Measurements from ENCODE around the gene IPO7.
"Not testable (repeated sequence)": the region's sequence is repeated elsewhere in the genome, so short reads cannot be mapped to it uniquely, and the experiment has no call there.

The IPO7 gene

DNA sequence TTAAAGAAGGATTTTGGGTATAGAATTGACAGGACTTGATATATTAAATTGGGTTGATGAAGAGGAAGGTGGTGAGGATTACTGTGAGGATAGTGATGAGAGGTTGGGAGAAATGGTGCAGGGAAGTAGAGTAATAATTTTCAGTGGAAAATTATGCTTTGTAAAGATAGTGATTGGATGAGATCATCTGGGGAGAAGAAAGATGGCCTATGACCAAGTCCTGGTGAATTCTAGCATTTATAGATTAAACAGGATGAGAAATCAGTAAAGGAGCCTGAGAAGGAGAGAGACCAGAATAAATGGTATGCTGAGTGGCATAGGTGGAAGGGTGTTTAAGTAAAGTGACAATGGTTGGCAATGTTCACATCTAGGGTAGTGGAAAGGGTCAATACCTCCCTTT, 15.0 kb downstream of the IPO7 start:
- DNase-seq: no peak

DNA sequence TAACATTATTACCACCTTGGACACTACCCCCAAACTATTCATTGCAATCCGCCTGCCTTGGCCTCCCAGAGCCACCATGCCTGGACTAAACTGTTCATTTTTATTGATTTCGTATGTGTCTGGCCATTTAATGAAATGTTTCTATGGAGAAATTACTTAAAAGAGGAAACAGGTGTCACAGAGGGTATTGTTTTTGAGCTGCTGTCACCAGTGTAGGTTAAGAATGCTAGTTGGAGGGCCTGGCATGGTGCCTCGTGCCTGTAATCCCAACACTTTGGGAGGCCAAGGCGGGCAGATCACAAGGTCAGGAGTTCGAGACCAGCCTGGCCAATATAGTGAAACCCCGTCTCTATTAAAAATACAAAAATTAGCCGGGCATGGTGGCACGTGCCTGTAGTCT, 17.4 kb downstream of the IPO7 start:
- not testable (repeated sequence) for DNase-seq

DNA sequence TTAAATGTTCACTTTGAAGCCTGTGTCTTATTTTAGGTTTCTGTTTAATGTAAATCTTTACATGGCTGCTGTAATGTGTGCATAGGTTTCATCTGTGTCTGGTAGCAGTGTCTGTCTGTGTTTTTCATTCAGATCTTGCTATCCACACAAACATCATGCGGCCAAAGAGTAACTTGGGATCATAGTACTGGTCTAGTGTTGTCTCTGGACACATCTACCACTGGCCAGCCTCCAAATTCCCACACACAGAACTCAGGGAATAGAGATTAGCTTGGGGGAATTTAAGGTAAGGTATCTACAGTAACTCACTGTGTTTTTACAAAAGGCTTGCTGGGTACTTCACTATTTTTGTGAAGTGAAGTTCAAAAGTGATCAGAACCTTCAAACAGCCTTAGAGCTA, 44.3 kb downstream of the IPO7 start:
- no peak for DNase-seq

DNA sequence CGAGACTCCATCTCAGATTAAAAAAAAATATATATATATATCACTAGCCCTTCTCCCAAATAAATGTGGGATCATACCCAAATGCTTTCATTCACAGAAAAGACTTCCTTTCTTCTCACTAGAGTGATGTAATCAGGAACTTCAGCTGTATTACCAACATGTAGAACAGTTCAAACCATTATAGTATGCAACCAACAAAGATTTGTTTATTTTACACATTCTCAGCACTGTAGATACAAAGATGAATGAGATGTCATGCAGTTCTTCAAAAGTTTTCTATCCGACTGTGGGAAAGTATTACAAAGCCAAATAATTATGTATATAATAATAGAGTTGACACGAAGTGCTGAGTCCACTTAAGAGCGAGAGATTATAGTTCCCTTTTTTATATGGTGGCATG, 54.2 kb downstream of the IPO7 start:
- DNase-seq: peak in 2 of 4 experiments; percentile 21 to 24

DNA sequence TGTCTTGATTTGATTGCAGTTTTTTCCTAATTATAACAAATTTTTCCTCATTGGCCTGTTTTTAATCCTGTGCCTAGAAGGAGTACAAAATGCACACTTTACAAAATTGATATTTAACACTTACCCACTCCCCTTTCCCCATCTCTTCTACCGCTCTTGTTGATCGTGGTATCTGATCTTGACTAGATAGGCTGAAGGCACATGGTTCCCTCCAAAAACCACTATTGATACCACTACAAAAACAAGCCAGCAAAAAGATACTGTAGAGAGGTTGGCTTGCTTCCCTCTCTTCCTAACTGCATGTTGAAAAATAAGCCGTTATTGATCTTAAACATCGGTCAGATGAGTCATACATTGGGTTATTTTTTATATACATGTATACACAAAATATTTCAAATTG, 61.8 kb downstream of the IPO7 start:
- no peak for DNase-seq

DNA sequence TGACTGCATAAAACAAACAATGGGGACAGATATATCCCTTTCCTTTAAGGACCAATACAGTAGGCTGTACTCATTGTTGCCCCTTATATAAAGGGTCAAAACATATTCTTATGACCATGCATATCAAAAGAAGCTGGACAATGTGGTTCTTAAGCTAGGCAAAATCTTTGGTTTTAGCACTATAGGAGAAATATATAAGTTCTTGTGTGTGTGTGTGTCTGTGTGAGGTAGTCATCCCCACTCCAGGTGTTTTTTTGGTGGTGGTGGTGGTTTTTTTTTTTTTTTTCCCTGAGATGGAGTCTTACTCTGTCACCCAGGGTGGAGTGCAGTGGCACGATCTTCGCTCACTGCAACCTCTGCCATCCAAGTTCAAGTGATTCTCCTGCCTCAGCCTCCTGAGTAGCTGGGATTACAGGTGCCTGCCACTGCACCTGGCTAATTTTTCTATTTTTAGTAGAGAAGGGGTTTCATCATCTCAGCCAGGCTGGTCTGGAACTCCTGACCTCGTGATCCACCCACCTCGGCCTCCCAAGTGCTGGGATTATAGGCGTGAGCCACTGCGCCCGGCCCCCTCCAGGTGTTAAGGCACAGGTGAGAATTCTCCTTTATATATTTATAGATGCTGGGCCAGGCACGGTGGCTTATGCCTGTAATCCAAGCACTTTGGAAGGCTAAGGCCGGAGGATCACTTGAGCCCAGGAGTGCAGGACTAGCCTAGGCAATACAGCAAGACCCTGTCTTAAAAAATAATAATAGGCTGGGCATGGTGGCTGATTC, 64.3 kb downstream of the IPO7 start:
- no peak for DNase-seq

DNA sequence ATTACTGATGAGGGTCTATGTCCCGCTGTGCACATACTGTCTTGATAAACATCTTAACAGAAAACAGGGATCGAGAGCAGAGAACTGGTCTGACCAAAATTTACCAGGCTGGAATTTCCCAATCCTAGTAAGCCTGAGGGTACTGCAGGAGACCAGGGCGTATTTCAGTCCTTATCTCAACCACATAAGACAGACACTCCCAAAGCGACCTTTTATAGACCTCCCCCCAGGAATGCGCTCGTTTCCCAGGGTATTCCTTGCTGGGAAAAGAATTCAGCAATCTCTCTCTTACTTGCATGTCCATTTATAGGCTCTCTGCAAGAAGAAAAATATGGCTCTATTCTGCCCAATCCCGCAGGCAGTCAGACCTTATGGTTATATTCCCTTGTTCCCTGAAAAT, 67.6 kb downstream of the IPO7 start:
- DNase-seq: not testable (repeated sequence)

DNA sequence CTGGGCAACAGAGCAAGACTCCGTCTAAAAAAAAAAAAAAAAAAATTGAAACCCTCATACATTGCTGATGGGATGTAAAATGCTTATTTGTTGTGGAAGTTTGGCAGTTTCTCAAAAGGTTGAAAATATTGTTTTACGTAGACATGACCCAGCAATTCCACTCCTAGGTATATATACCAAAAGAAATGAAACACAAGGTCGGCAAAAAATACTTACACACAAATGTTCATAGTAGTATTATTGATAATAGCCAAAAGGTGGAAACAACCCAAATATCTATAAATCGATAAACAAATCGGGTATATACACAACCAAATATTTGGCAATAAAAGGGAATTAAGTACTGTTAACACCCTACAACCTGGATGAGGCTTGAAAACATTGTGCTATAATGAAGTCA, 71.3 kb downstream of the IPO7 start:
- DNase-seq: no peak

DNA sequence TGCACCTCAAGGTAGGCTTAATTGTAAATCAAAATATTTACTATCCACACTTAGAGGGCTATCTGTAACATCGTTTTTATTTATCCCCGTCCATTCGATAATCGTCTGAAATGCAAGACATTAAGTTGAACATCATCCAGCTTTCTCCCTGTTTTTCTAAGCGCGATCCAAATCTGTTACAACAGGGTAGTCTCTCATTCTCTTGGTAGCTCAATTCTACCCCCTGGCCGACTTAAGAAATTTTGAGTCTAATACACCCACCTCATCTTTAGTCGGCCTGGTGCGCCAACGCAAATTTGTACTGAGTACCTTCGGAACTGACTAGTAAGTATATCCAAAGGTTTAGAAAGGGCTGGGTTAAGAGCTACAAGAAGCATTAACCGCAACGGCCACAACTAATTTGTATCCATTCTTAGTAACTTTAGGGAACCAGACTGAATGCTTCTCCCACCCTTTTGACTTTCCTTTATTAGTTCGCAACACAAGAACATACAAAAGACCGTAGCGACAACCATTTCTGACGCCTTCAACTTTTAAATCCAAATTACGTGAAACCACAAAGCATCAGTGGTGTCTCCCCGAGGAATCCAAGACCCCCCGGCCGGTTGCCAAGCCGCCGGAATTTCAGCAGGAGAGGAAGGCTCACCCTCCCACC, 75.3 kb downstream of the IPO7 start:
- DNase-seq: peak; percentile 63 to 78 (median 72)

DNA sequence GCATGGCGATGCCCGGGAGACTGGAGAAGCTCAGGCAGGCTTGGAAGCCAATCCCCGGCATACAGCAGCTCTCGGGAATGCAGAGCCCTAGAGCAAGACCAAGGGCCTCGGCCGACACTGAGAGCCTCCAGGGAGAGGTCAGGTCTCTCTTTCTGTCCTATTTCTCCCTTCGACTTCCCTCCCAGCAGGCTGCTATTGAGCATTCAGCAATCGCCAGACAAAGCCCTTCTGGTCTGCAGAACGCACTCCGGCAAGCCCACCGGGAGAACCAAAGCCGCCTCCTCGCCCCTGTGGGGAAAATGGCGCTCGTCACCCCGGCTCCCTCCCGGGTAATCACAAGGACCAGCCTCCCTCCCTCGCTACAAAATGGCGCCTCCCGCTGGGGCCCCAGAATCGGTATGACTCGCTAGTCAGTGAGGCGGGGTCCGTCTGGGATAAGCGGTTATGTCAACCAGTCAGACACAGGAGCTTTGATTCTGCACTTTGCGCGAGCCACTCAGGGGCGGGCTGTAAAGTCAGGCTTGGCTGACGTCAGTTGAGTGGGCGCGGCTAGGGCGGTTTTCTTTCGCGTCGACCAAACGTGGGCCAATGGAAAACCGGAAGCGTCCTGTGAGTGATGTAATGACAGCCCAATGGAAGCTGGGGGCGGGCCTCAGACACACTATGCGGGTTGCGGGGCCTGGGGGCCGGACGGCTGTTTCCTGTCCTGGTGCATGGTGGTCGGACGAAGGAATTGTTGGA, 76.0 kb downstream of the IPO7 start, which contains the start of gene ZNF143:
Gene ZNF143, plus strand, starts transcription at position 691 of the 741 bp plus-strand sequence. CDS start 10,297 bp downstream, outside the sequence.
- DNase-seq: peak; percentile 100

DNA sequence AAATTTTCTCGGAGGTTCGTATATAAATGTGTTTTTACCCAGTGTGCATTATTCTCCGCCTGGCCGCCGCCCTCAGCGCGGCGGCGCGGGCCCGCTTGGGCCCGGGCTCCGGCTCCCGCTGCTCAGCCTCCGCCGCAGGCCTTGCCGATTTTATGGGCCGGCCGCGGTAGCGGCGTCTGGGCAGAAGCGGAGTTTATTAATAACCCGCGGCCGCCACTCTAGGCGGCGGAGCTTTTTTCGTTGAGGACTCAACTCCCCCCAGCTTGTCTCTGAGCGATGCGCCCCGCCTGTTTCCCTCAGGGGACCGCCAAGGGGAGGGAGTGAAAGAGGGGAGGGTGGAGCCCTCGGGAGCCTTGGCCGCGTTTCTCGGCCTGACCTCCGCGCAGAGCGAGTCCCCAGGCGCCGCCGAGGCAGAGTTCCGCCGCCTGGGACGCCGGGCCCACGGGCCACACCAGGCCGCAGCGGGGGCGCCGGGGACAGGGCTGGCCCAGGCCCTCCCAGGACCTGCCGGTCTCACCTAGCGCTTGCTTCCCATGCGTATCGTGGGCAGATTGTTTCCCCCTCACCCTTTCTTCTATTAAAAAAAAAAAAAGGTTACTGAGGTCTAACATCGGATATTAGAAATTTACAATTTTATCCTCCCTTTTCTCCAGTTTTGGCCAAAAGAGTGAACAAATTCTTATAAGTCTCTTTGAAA, 76.8 kb downstream of the IPO7 start:
- peak; percentile 85 to 92 (median 91) for DNase-seq

DNA sequence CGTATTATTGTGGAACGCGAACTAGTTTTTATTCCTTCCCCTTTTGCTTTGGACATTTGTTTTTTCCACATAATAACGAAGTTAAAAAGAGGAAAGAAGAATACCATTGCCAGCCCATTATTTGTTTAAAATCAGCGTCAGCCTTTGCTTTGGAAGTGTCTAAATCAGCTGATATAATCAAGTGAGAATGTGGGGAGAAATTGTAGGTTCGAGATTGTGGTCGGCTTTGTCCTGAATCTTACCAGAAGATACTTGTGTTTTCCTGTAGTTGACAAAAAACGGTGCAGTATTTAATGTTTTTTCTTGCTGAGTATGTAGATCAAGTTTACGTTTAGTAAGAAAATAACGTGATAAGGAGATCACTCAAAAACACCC, 77.3 kb downstream of the IPO7 start:
- DNase-seq: peak; percentile 43 to 76 (median 64)

DNA sequence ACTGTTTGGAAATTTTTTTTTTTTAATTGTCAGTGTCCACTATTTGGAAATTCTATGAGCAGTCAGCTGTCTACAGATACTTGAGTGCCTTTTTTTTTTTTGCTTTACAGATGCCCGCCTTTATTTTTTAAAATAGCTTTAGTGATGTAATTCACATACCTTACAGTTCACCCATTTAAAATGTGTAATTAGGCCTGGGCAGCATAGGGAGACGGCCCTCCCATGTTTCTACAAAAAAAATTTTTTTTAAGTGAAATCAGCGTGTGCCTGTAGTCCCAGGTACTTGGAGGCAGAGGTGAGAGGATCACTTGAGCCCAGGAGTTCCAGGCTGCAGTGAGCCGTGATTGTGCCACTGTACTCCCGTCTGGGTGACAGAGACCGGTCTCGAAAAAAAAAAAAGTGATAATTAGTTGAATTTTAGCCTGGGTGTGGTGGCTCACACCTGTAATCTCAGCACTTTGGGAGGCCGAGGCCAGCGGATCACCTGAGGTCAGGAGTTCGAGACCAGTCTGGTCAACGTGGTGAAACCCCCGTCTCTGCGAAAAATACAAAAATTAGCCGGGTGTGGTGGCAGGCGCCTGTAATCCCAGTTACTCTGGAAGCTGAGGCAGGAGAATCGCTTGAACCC, 77.8 kb downstream of the IPO7 start:
- DNase-seq: peak in 1 of 4 experiments; percentile 10

DNA sequence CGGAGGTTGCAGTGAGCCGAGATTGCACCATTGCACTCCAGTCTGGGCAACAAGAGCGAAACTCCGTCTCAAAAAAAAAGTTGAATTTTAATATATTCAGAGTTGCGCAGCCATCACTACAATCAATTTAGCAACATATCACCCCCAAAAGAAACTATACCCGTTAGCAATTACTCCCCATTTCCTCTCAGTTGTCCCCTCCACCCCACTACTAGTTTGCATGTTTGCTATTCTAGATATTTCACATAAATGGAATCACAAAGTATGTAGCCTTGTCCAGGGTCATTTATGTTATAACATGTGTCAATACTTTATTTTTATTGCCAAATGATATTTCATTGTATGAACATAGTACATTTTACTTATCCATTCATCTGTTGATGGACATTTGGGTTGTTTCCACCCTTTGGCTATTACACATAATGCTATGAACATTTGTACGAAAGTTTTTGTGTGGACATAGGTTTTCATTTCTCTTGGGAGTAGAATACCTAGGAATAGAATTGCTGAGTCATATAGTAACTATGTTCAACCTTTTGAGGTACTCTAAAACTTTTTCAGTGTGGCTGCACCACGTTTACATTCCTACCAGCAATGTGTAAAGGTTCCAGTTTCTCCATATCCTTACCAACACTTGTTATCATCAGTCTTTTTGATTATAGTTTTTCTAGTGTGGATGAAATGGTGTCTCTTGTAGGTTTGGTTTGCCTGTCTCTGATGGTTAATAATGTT, 78.5 kb downstream of the IPO7 start:
- DNase-seq: no peak

DNA sequence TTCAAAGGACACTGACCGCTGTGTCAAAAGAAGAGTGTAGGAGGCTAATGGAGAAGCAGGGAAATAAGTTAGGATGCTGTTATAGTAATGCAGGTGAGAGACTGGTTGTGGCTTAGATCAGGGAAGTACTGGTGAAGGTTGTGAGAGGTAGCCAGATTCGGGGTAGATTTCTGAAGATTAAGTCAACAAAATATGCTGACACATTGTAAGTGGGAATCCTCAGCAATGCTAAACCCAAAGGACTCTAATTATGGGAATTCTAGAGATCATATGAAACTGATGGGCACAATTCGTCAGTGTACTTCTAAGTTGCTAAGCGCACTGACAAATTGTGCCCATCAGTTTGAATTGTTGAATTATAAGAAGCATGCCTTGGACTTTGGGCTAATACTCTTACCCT, 86.3 kb downstream of the IPO7 start:
- no peak for DNase-seq

DNA sequence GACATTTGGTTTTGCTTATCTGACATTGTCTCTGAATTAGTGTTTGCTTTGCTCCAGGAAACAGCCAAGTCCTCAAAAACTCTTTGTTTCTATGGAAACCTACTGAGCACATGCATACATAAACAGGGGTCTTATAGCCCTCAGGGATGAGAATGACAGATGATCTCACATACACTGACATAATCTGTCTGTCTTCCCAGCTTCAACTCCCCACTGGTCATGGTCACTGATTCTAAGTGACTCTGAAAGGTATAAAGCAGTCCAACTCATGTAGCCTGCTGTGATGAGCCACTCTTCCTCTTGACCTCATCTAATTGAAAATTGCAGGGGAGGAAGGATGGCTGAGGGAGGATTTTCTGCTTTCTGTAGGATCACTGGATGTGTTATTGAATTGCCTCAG, 89.0 kb downstream of the IPO7 start:
- no peak for DNase-seq

DNA sequence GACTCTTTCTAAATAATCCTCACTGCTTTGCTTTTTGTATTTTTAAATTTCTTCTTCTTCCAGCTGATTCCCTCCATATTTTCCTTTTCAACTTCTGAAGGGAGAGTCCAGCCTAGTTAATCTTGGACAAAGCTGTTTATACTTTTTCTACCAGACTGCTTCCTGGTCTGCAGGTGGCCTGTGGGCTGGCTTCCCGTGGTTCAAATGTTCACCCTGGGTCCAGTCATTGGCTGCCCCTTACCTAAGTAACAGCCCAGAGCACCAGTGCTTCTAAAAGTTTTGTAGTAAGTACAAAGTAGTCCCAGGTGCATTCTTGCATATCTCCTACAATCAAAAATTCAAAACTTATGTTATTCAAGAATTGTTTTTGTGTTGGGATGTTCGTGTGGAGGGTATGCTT, 95.4 kb downstream of the IPO7 start:
- DNase-seq: no peak

DNA sequence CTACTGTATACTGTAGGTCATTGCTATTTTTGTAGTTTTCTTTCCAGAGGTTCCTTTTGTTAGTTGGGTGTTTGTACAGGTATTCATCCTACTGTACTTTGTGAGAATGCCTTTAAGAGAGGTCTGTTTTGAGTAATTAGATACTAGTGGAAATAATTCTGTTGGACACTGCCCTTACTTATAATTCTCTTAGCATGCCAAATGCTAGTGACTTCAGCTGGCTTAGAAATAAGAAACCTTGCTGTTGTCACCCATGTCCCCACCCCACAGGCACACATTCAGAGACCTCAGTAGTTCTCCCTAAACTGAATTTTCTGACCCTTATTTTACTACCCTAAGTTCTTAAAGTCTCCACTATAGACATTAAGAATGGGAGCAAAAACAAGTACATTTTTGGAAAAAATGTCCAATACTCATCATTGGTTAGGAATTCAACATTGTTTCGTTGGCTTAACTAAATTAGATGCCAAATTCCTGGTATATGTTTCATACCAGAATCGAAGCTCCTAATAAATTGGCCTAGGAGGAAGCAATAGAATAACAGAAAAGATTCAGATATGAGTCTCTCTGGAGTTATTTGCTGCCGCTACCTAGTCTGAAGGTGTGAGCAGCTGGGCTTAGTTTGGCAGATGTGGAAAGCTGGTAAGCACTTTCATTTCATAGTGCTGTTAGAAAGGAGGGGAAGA, 104.8 kb downstream of the IPO7 start:
- DNase-seq: no peak

DNA sequence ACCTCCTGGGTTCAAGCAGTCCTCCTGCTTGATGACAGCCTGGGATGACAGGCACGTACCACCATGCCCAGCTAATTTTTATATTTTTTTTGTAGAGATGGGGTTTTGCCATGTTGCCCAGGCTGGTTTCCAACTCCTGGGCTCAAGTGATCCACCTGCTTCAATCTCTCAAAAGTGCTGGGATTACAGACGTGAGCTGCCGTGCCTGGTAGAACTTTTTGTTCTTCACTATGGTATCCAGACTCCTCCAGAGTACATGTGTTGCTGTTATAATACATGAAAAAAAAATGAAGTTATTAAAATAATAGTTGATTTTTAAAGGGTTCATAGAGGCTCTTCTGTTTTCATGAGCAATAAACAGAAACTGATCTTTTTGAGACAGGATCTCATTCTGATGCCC, 105.9 kb downstream of the IPO7 start:
- no peak for DNase-seq

DNA sequence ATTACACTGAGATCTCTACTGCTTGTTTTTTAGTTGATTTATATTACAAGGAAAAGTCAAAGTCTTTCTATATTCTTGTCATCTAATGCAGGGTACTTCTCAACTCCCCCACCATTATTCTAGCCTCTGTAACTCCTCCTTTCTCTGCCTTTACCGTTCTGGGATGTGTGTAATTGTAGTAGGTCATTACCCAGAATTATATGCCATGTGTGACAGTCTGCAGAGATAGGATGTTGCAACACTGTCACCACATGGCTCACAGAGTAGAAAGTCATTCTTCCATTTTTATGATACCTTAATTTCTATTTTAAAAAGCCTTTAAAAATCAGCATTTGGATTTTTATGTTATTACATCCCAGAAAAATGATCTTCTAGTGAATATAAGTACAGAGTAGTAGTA, 109.0 kb downstream of the IPO7 start:
- peak in 1 of 4 experiments; percentile 10 for DNase-seq

DNA sequence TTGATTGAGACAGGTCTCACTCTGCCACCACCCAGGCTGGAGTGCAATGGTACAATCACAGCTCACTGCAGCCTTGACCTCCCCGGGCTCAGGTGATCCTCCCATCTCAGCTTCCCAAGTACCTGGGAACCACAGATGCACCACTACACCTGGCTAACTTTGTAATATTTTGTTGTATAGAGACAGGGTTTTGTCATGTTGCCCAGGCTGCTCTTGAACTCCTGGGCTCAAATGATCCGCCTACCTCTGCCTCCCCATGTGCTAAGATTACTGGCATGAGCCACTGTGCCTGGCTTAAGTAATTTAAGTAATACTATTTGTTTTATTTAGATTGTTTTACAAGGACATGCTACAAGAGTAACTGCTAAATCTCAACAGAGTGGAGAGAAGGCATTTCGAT, 109.9 kb downstream of the IPO7 start:
- DNase-seq: no peak
